IMR-90 (cell line): ENCODE data around the gene HYDIN. TPM values are rescaled to one million over a fixed set of nuclear protein-coding genes. Genes with fewer than 3 reads are reported as not detected.
A peak's percentile ranks its signal among the peaks of the same experiment; 100 is the strongest.

Source experiments
- ATAC-seq: fragments of 200-7000 bp; cut with Tn5 transposase; 2 replicates; pipeline ENCODE4 v1.9.1; 2020; ENCODE audit warnings: low read depth, mild to moderate bottlenecking, moderate library complexity
- BruUV-seq: library from RNA; stranded (reverse); fragments of 400-500 nt; replicated peaks from 2 replicates; lab custom pipeline; 2021; lab: Mats Ljungman, UMichigan
- CTCF ChIA-PET: fragments of 300-600 bp; formaldehyde crosslinking; extraction: SDS; loops from one replicate; lab custom pipeline; 2021; ENCODE audit warnings: antibody characterized with exemption; lab: Yijun Ruan, JAX
- POLR2A ChIA-PET: fragments of 300-600 bp; sonication (Branson Sonifier 250); formaldehyde crosslinking; loops from one replicate; lab custom pipeline; 2022; ENCODE audit warnings: antibody characterized with exemption; ENCODE audit not compliant: unreplicated experiment; lab: Charles Lee
- DNase-seq: peaks from one replicate; pipeline ENCODE4 v3.0.0; 2013
- H2AFZ ChIP-seq: replicated peaks from 2 replicates; pipeline ENCODE3; 2013; ENCODE audit warnings: low read length, mild to moderate bottlenecking; ENCODE audit not compliant: poor library complexity
- H2AK5ac ChIP-seq: 2 replicates; pipeline ENCODE4 v1.6.1; 2013; ENCODE audit warnings: low read depth, low read length, inconsistent platforms
- H2AK9ac ChIP-seq: replicated peaks from 2 replicates; pipeline ENCODE3; 2013; ENCODE audit warnings: mild to moderate bottlenecking, low read depth, low read length, moderate library complexity; ENCODE audit not compliant: poor library complexity
- H2BK120ac ChIP-seq: 2 replicates; pipeline ENCODE4 v1.6.1; 2013; ENCODE audit warnings: low read depth, low read length, inconsistent platforms
- H2BK15ac ChIP-seq: 3 replicates; pipeline ENCODE4 v1.6.1; 2013; ENCODE audit warnings: low read depth, low read length, inconsistent platforms
- H2BK20ac ChIP-seq: 2 replicates; pipeline ENCODE4 v1.6.1; 2013; ENCODE audit warnings: low read depth, mild to moderate bottlenecking, inconsistent platforms, low read length, moderate library complexity
- H2BK5ac ChIP-seq: 2 replicates; pipeline ENCODE4 v1.6.1; 2013; ENCODE audit warnings: mild to moderate bottlenecking, low read depth, low read length, inconsistent platforms; ENCODE audit not compliant: poor library complexity, severe bottlenecking
- H3K14ac ChIP-seq: replicated peaks from 2 replicates; pipeline ENCODE4 v1.6.1; 2013; ENCODE audit warnings: low read depth, low read length, inconsistent platforms
- H3K18ac ChIP-seq: 2 replicates; pipeline ENCODE4 v1.6.1; 2013; ENCODE audit warnings: low read depth, low read length, control low read depth
- H3K23ac ChIP-seq: 2 replicates; pipeline ENCODE4 v1.6.1; 2013; ENCODE audit warnings: low read depth, low read length, inconsistent platforms
- H3K27ac ChIP-seq: 2 replicates; pipeline ENCODE4 v1.5.1; 2013; ENCODE audit warnings: mild to moderate bottlenecking, control low read depth, low read length; ENCODE audit not compliant: insufficient read depth
- H3K27me3 ChIP-seq: 2 replicates; pipeline ENCODE4 v1.6.1; 2013; ENCODE audit warnings: low read length; ENCODE audit not compliant: control insufficient read depth, insufficient read depth
- H3K36me3 ChIP-seq: 2 replicates; pipeline ENCODE4 v1.6.1; 2013; ENCODE audit warnings: low read length, mixed read lengths; ENCODE audit not compliant: control insufficient read depth, insufficient read depth
- H3K4ac ChIP-seq: 2 replicates; pipeline ENCODE4 v1.6.1; 2013; ENCODE audit warnings: low read depth, low read length, inconsistent platforms
- H3K4me1 ChIP-seq: 2 replicates; pipeline ENCODE4 v1.6.1; 2013; ENCODE audit warnings: low read length, mixed read lengths; ENCODE audit not compliant: control insufficient read depth, insufficient read depth
- H3K4me2 ChIP-seq: 2 replicates; pipeline ENCODE4 v1.6.1; 2013; ENCODE audit warnings: low read depth, mild to moderate bottlenecking, control low read depth, low read length, moderate library complexity
- H3K4me3 ChIP-seq: 2 replicates; pipeline ENCODE4 v1.5.1; 2013; ENCODE audit warnings: low read depth, mild to moderate bottlenecking, control low read depth, low read length, moderate library complexity; ENCODE audit not compliant: insufficient read depth
- H3K56ac ChIP-seq: 2 replicates; pipeline ENCODE4 v1.6.1; 2013; ENCODE audit warnings: low read length, inconsistent platforms; ENCODE audit not compliant: insufficient read depth; ENCODE audit errors: extremely low read depth
- H3K79me1 ChIP-seq, 2 experiments: 2 replicates each; pipeline ENCODE4 v1.6.1; 2013; ENCODE audit warnings: low read length in 2 of 2, inconsistent platforms in 1 of 2, low read depth in 1 of 2
- H3K9ac ChIP-seq: 2 replicates; pipeline ENCODE4 v1.6.1; 2013; ENCODE audit warnings: low read depth, low read length, control low read depth
- H3K9me1 ChIP-seq: 2 replicates; pipeline ENCODE4 v1.6.1; 2013; ENCODE audit warnings: low read length, inconsistent platforms; ENCODE audit not compliant: insufficient read depth
- H3K9me3 ChIP-seq: 2 replicates; pipeline ENCODE4 v1.6.1; 2013; ENCODE audit warnings: low read length; ENCODE audit not compliant: control insufficient read depth, insufficient read depth
- H4K20me1 ChIP-seq: 2 replicates; pipeline ENCODE4 v1.6.1; 2013; ENCODE audit warnings: low read length, inconsistent platforms; ENCODE audit not compliant: insufficient read depth
- H4K5ac ChIP-seq: 2 replicates; pipeline ENCODE4 v1.6.1; 2013; ENCODE audit warnings: mild to moderate bottlenecking, low read depth, low read length, control low read depth
- H4K8ac ChIP-seq, 2 experiments: 2 replicates each; pipeline ENCODE4 v1.6.1; 2013; ENCODE audit warnings: low read depth in 2 of 2, low read length in 2 of 2, control low read depth in 1 of 2, inconsistent platforms in 1 of 2
- H4K91ac ChIP-seq: 2 replicates; pipeline ENCODE4 v1.6.1; 2013; ENCODE audit warnings: low read depth, low read length, inconsistent platforms; ENCODE audit not compliant: insufficient read depth
- CEBPB ChIP-seq: IDR thresholded peaks from 2 replicates; pipeline ENCODE4 v1.6.1; 2012; ENCODE audit warnings: low read depth, low read length, improper control_type of control experiment
- CHD1 ChIP-seq: IDR thresholded peaks from 2 replicates; pipeline ENCODE4 v1.6.1; 2012; ENCODE audit warnings: low read depth, low read length, improper control_type of control experiment
- CTCF ChIP-seq: conservative IDR thresholded peaks from 2 replicates; pipeline ENCODE4 v1.5.1; 2012; ENCODE audit warnings: mild to moderate bottlenecking, low read depth, low read length, improper control_type of control experiment
- ELK1 ChIP-seq: fragments of 150-350 bp; IDR thresholded peaks from 2 replicates; pipeline ENCODE4 v1.6.1; 2016; ENCODE audit warnings: low read depth, mild to moderate bottlenecking, low read length, moderate library complexity, borderline replicate concordance
- FOS ChIP-seq: fragments of 150-350 bp; IDR thresholded peaks from 2 replicates; pipeline ENCODE4 v1.6.1; 2016; ENCODE audit warnings: low read depth, low read length
- MXI1 ChIP-seq: IDR thresholded peaks from 2 replicates; pipeline ENCODE4 v1.6.1; 2012; ENCODE audit warnings: low read depth, mild to moderate bottlenecking, low read length, moderate library complexity, borderline replicate concordance
- NFE2L2 ChIP-seq: fragments of 150-350 bp; IDR thresholded peaks from 2 replicates; pipeline ENCODE4 v1.6.1; 2016; ENCODE audit warnings: low read depth, mild to moderate bottlenecking, low read length
- RFX5 ChIP-seq: IDR thresholded peaks from 2 replicates; pipeline ENCODE4 v1.8.0; 2012; ENCODE audit warnings: low read depth, mild to moderate bottlenecking, low read length, moderate library complexity
- SMC3 ChIP-seq: fragments of 150-350 bp; IDR thresholded peaks from 2 replicates; pipeline ENCODE4 v1.6.1; 2016; ENCODE audit warnings: low read depth, mild to moderate bottlenecking, antibody characterized with exemption, low read length, moderate library complexity
- WGBS, 2 experiments: methylation state at CpG; one replicate each; pipeline versions ENCODE4 v1.1.5 to v1.1.7; 2013; ENCODE audit warnings: missing lambda C conversion rate in 2 of 2; ENCODE audit not compliant: insufficient read length in 1 of 2; ENCODE audit errors: extremely low coverage in 2 of 2; 5-methylcytosine and 5-hydroxymethylcytosine counted together
- dilution Hi-C: fragments of 300-500 bp; cut with HindIII; formaldehyde crosslinking; loops from one replicate; pipeline ENCODE4 v1.14.3; 2018; ENCODE audit warnings: low sequenced_read_pairs; ENCODE audit not compliant: unreplicated experiment
- in situ Hi-C: fragments of 300-500 bp; cut with MboI; formaldehyde crosslinking; loops from 3 replicates; pipeline ENCODE4 v1.14.3; 2019; ENCODE audit warnings: low sequenced_read_pairs, inconsistent platforms, mixed read lengths
- intact Hi-C: fragments of 100-400 bp; cut with micrococcal nuclease; formaldehyde crosslinking; loops from 2 replicates; pipeline ENCODE4 v1.10.0; 2022
- polyA plus RNA-seq, 3 experiments: library from polyadenylated mRNA; depleted of rRNA; stranded (reverse); fragments of >200 nt; gene quantifications; 2 replicates each; pipeline ENCODE4 v1.2.3, GENCODE V29; 2012; ENCODE audit warnings: low replicate concordance in 1 of 3
- total RNA-seq: library from RNA; depleted of rRNA; stranded (reverse); fragments of >200 nt; gene quantifications from 2 replicates; pipeline ENCODE4 v1.2.3, GENCODE V29; 2012

HYDIN gene
- total and polyA plus RNA-seq, 2 of the 4 experiments (the other 2 are of a cell fraction): 0.18 to 0.27 TPM

- dilution Hi-C loops (no loop called here), in situ Hi-C loops (loop anchor here (10.0 to 25.0 kb wide), 3 partner anchors 506 to 706 kb away; partner anchors contain the start of genes CALB2, CMTR2 and ZNF19), intact Hi-C loops (no loop called here)
- WGBS, 2 experiments: 95% methylated on average over 6 of the region's 14 CpGs; no CpG with 5 or more reads in 1 of the 2 experiments
- Histone ChIP-seq H2BK15ac (no peak overlapping the region), H3K4me3 (no peak overlapping the region), H3K9me1 (peaks cover 10% of the 10 kb centered on the region), H4K20me1 (peaks cover 9% of the 10 kb centered on the region; the same call in 1 of the 2 replicates), H4K5ac (no peak overlapping the region), H2AK5ac (no peak overlapping the region), H2BK5ac (no peak overlapping the region), H2BK20ac (no peak overlapping the region), H3K27me3 (no peaks in the 10 kb centered on the region), H2AFZ (no peak overlapping the region), H3K79me1 (peaks cover 9 to 23% of the 10 kb centered on the region in 2 experiments; a peak in 3 of 4 replicates), H3K14ac (no peak overlapping the region), H3K27ac (no peak overlapping the region), H3K4me1 (peaks cover 3% of the 10 kb centered on the region; the same call in 1 of the 2 replicates), H3K4ac (no peak overlapping the region), H3K9me3 (peaks cover 2% of the 10 kb centered on the region; the same call in 1 of the 2 replicates), H2AK9ac (peak overlapping the region; percentile 15), H3K56ac (no peak overlapping the region), H3K36me3 (peaks cover 65% of the 10 kb centered on the region), H3K23ac (no peak overlapping the region), H2BK120ac (no peak overlapping the region), H3K9ac (no peak overlapping the region), H4K91ac (no peak overlapping the region), H3K18ac (no peak overlapping the region), H4K8ac (no peak overlapping the region), H3K4me2 (no peak overlapping the region)
- DNase-seq (no peak), ATAC-seq (no peak)
- CTCF ChIA-PET: no interaction called here
- BruUV-seq: no TSS peak
- TF ChIP-seq RFX5 (no peak), CHD1 (no peak), ELK1 (no peak), MXI1 (no peak), SMC3 (no peak), CEBPB (no peak), CTCF (no peak), NFE2L2 (no peak), FOS (no peak)
- POLR2A ChIA-PET: no interaction called here
Observed at GRCh38 chr16:70781800-70782199, 448.7 kb downstream of the HYDIN start.
